ENCODE results near the gene FAM118B.

Gene FAM118B

DNA sequence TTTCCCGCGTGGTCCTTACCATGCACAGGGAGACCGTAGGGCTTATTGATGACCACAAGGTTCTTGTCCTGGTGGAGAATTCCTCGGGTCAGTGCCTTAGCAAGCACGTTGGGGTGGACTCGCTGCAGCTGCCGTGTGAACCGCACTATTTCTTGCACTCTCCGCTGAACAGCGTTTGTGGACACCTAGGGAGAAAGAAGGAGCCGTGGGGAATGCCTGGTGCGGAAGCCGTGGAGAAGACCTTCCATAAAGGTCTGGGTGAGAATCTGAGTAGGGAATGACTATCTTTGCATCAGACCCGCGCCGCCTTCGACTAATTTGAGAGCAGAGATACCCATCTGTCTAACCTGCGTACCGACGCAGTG lies 729 bp upstream of the FAM118B start:
- TF ChIP-seq, protein P1, sequence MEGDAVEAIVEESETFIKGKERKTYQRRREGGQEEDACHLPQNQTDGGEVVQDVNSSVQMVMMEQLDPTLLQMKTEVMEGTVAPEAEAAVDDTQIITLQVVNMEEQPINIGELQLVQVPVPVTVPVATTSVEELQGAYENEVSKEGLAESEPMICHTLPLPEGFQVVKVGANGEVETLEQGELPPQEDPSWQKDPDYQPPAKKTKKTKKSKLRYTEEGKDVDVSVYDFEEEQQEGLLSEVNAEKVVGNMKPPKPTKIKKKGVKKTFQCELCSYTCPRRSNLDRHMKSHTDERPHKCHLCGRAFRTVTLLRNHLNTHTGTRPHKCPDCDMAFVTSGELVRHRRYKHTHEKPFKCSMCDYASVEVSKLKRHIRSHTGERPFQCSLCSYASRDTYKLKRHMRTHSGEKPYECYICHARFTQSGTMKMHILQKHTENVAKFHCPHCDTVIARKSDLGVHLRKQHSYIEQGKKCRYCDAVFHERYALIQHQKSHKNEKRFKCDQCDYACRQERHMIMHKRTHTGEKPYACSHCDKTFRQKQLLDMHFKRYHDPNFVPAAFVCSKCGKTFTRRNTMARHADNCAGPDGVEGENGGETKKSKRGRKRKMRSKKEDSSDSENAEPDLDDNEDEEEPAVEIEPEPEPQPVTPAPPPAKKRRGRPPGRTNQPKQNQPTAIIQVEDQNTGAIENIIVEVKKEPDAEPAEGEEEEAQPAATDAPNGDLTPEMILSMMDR (IDR thresholded peaks at IDR 0.05), result no peak
- TF ChIP-seq ZFX (IDR thresholded peaks at IDR 0.05; ENCODE audit: borderline replicate concordance), result no peak
- peak overlapping the region; percentile 55 for H3K27ac ChIP-seq

DNA sequence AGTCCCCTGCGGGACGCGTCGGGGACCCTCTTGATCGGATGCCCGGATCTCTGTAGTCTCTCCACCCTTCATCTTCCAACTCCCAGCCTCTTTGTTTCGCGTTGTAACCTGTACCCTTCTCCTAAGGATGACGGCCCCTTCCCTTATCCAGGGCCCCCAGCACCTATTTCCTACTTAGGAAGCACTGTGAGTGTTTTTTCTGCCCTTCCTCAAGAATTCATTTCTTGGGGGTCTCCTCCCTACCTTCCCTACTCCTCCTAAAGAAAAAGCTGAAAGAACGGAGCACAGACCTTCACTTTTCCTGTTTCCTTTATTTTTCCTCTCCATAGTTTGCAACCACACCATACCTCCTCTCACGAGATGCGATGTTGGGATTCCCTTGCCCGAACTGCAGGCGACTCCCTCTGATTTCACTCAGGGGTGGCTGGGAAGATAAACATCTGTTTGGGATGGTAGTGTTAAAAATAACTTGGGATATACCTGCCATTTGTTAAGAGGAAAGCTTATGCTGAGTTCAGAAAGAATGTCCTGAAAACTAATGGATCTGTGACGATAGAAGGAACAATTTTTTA lies 593 bp downstream of the FAM118B start:
- H3K27ac ChIP-seq, result no peak overlapping the region
- no peak for TF ChIP-seq ZFX (IDR thresholded peaks at IDR 0.05; ENCODE audit: borderline replicate concordance)
- TF ChIP-seq, protein P1 (IDR thresholded peaks at IDR 0.05), result no peak

DNA sequence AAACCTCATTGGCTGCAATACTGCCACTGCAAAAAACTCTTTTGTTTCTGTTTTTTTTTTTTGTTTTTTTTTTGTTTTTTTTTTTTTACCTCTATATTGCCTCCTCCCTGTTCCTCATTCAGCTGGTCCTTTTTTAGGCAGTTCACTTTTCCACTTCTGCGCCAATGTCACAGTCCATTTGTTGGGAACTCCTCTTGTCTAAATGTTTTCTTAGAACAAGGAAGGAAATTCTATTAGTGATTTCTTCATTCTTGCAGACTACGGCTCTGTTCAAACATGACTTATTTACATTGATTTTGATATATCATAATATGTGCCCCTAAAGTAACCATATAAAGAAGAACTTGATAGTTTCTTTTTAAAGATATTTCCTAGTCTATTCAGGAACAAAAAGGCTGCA lies 2.9 kb downstream of the FAM118B start:
- H3K27ac ChIP-seq, result peak overlapping the region; percentile 28; the same call in 1 of the 2 replicates
- no peak for TF ChIP-seq ZFX (IDR thresholded peaks at IDR 0.05; ENCODE audit: borderline replicate concordance)
- TF ChIP-seq, protein P1 (IDR thresholded peaks at IDR 0.05), result no peak

DNA sequence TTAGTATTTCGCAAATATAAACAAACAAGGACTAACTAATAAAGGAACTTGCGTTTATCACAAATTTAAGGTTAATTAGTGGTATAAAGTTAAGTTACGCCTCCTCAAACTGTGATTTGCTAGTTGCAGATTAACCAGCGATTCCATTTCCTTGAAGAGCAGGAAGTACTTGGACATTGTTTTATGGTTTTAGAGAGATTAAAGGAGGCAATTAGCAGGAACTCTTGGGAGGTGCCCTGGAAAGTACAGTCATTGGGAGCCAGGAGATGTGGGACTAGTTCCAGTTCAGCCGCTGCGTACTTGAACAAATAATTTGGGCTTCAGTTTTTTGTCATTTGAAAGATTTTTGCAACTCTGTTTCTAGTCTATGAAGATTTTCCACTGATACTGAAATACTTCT lies 3.3 kb downstream of the FAM118B start:
- H3K27ac ChIP-seq, result peak overlapping the region; percentile 28; the same call in 1 of the 2 replicates
- TF ChIP-seq, protein P1 (IDR thresholded peaks at IDR 0.05), result no peak
- no peak for TF ChIP-seq ZFX (IDR thresholded peaks at IDR 0.05; ENCODE audit: borderline replicate concordance)

DNA sequence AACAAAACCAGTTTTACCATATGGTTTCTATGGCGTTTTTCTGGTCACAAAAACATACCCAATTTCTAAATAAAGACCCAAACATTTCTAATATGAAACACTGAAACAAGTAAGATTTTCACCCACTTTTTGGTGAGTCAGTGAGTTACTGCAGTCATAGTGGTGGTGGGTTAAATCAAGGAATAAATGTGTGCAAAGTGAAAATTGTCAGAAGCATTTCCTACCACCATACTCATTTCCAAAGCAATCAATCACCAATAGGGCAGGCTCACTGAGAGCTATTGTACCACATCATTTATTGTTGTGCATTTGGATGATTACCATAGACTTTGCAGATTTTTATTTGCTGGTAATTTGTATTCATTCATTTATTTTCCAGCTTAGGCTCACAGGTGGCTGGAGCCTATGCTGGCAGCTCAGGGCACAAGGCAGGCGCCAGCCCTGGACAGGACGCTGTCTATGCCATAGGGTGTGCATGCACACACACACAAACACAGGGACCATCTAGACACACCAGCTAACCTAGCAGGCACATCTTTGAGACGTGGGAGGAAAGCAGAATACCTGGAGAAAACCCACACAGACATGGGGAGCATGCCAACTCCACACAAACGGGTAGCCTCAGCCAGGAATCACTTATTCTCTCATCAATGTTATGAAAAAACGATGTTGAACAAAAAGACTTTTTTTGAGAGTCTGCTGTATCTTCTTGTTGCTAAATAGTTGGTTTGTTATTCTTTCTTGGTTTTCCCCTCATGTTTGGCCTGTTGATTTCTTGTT lies 5.1 kb downstream of the FAM118B start:
- no peak for TF ChIP-seq ZFX (IDR thresholded peaks at IDR 0.05; ENCODE audit: borderline replicate concordance)
- TF ChIP-seq, protein P1 (IDR thresholded peaks at IDR 0.05), result no peak
- H3K27ac ChIP-seq, result no peak overlapping the region

DNA sequence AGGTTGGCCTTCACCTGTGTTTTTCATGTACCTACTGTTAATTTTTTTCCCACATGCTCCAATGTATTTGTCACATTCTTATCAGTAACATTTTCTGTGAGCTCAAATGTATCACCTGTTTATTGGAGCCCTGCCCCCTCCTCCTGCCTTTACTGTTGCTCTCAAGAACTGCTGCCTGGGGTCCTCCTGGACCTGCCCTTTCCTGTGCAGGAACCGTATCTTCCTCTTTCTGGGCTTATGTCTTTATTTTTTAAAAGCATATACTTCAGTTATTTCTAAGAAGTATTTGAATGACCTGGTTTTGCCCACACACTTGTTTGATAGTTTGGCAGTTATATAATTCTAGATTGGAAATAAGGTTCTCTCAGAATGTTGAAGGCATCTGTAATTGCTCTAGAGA lies 5.9 kb downstream of the FAM118B start:
- TF ChIP-seq, protein P1 (IDR thresholded peaks at IDR 0.05), result no peak
- no peak for TF ChIP-seq ZFX (IDR thresholded peaks at IDR 0.05; ENCODE audit: borderline replicate concordance)

DNA sequence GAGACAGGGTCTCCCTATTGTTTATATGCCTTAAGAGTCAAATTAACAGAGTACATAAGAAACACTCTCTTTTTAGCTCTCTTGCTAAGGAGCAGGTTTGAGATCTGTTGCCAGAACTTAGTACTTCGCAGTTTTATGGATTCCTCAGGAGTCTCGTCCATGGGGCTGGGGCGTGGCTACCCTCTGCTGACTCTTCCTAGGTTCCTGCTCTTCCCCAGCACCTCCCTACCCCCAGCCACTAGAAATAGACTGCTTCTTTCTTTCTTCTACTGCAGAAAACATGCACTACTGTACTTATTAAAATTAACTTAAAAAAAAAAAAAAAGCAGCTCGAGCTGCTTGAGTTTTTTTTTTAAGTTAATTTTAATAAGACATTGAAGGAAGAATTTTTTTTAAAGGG lies 8.0 kb downstream of the FAM118B start:
- H3K27ac ChIP-seq, result no peak overlapping the region
- no peak for TF ChIP-seq ZFX (IDR thresholded peaks at IDR 0.05; ENCODE audit: borderline replicate concordance)

More for the DNA sequence above, 5.9 kb downstream of the FAM118B start:
- H3K27ac ChIP-seq, result no peak overlapping the region

Data from 22Rv1 (cell line).